ENCODE data around the gene KIF6. TPM values are rescaled to one million over a fixed set of nuclear protein-coding genes. Genes with fewer than 3 reads are reported as not detected.

KIF6 gene
- under 1 TPM in 3 of 4 donors, not detected in 1; under 0.01 to 0.34 (median 0.19) TPM for total RNA-seq

- TF ChIP-seq CTCF (IDR thresholded peaks at IDR 0.05; ENCODE audit: low read depth): no peak
These were observed at the start of gene KIF6 for GRCh38 chr6:39724787-39725631. KIF6 (minus strand) TSS chr6:39725408; CDS start chr6:39725310, 98 bp downstream.

GRCh38 chr6:39773782-39774181, 48.6 kb upstream of the KIF6 start:
- no peak for TF ChIP-seq CTCF (IDR thresholded peaks at IDR 0.05; ENCODE audit: low read depth)

- TF ChIP-seq CTCF (IDR thresholded peaks at IDR 0.05; ENCODE audit: low read depth): no peak
These were observed 47.5 kb upstream of the KIF6 start for GRCh38 chr6:39772559-39773273.

GRCh38 chr6:39770446-39770845, 45.2 kb upstream of the KIF6 start:
- TF ChIP-seq CTCF (IDR thresholded peaks at IDR 0.05; ENCODE audit: low read depth): no peak

GRCh38 chr6:39769012-39769411, 43.8 kb upstream of the KIF6 start:
- TF ChIP-seq CTCF (IDR thresholded peaks at IDR 0.05; ENCODE audit: low read depth): no peak

GRCh38 chr6:39765508-39766065, 40.4 kb upstream of the KIF6 start:
- TF ChIP-seq CTCF (IDR thresholded peaks at IDR 0.05; ENCODE audit: low read depth): no peak
